NCI-H774 (cell line): ENCODE results near the gene ATAD3C.

Source experiments
- DNase-seq: peaks from one replicate; lab custom pipeline; 2025; lab: John Stamatoyannopoulos, UW

The ATAD3C gene

GRCh38 chr1:1430992-1431844 lies 18.3 kb upstream of the ATAD3C start:
- no peak for DNase-seq

GRCh38 chr1:1431845-1432273 lies 17.6 kb upstream of the ATAD3C start:
- DNase-seq, result no peak

GRCh38 chr1:1432274-1432950 lies 17.1 kb upstream of the ATAD3C start:
- no peak for DNase-seq

GRCh38 chr1:1432951-1433803 lies 16.3 kb upstream of the ATAD3C start:
- DNase-seq, result peak; percentile 19

- DNase-seq, result no peak
These were observed 15.7 kb upstream of the ATAD3C start for GRCh38 chr1:1433804-1434130.

GRCh38 chr1:1434131-1434823 lies 15.2 kb upstream of the ATAD3C start:
- DNase-seq, result no peak

GRCh38 chr1:1434824-1435105 lies 14.7 kb upstream of the ATAD3C start:
- no peak for DNase-seq

GRCh38 chr1:1435106-1435903 lies 14.2 kb upstream of the ATAD3C start, which contains the start of gene VWA1:
TSS of gene VWA1 (plus strand) at chr1:1435690. CDS start at chr1:1435749, 59 bp downstream.
- peak; percentile 33 for DNase-seq

GRCh38 chr1:1435911-1436629 lies 13.4 kb upstream of the ATAD3C start:
- DNase-seq, result no peak

GRCh38 chr1:1436630-1437032 lies 12.9 kb upstream of the ATAD3C start:
- no peak for DNase-seq

- no peak for DNase-seq
These were observed 12.2 kb upstream of the ATAD3C start for GRCh38 chr1:1437033-1437903.

GRCh38 chr1:1437904-1438376 lies 11.5 kb upstream of the ATAD3C start:
- DNase-seq, result no peak

GRCh38 chr1:1438531-1439381 lies 10.7 kb upstream of the ATAD3C start:
- no peak for DNase-seq

- no peak for DNase-seq
These were observed 9.8 kb upstream of the ATAD3C start for GRCh38 chr1:1439546-1440261.

- DNase-seq, result no peak
These were observed 9.1 kb upstream of the ATAD3C start for GRCh38 chr1:1440262-1441001.

- DNase-seq, result peak; percentile 11
These were observed 8.2 kb upstream of the ATAD3C start for GRCh38 chr1:1441002-1441888.
